Measurements from ENCODE around the gene KXD1.
"Not testable (repeated sequence)": the region's sequence is repeated elsewhere in the genome, so short reads cannot be mapped to it uniquely, and the experiment has no call there.

The KXD1 gene

GRCh38 chr19:18594824-18595373, 37.2 kb downstream of the KXD1 start:
- Histone ChIP-seq H3K4me3 (ENCODE audit: low read length) (peak overlapping the region; percentile 42), H3K9ac (ENCODE audit: low read depth, low read length) (0 out of 2 replicates have a peak overlapping the region, but pooled peaks have one; percentile 59), H3K27me3 (ENCODE audit: insufficient read depth, low read length) (peaks cover 12% of the 10 kb centered on the region), H3K27ac (ENCODE audit: low read depth, low read length) (no peak overlapping the region; the same call in 1 of the 2 replicates), H3K4me1 (ENCODE audit: insufficient read depth, low read length) (peaks cover 14% of the 10 kb centered on the region), H3K9me3 (ENCODE audit: insufficient read depth, low read depth, low read length) (no peaks in the 10 kb centered on the region), H3K36me3 (ENCODE audit: insufficient read depth, low read length) (peaks cover 4% of the 10 kb centered on the region; the same call in 1 of the 2 replicates)
- WGBS: 34% methylated on average over 26 of the region's 26 CpGs

GRCh38 chr19:18595475-18595874, 37.8 kb downstream of the KXD1 start:
- H3K36me3 ChIP-seq (ENCODE audit: insufficient read depth, low read length): peaks cover 4% of the 10 kb centered on the region; the same call in 1 of the 2 replicates
- no peaks in the 10 kb centered on the region for H3K9me3 ChIP-seq (ENCODE audit: insufficient read depth, low read depth, low read length)
- H3K27me3 ChIP-seq (ENCODE audit: insufficient read depth, low read length): peaks cover 13% of the 10 kb centered on the region
- 75% methylated on average over 6 of the region's 6 CpGs for WGBS
- H3K9ac ChIP-seq (ENCODE audit: low read depth, low read length): no peak overlapping the region
- H3K4me1 ChIP-seq (ENCODE audit: insufficient read depth, low read length): peaks cover 14% of the 10 kb centered on the region
- no peak overlapping the region for H3K4me3 ChIP-seq (ENCODE audit: low read length)
- H3K27ac ChIP-seq (ENCODE audit: low read depth, low read length): no peak overlapping the region

- H3K27ac ChIP-seq (ENCODE audit: low read depth, low read length): no peak overlapping the region
- no peak overlapping the region for H3K9ac ChIP-seq (ENCODE audit: low read depth, low read length)
- no peak overlapping the region for H3K4me3 ChIP-seq (ENCODE audit: low read length)
- WGBS: 68% methylated on average over 21 of the region's 21 CpGs
- H3K9me3 ChIP-seq (ENCODE audit: insufficient read depth, low read depth, low read length): no peaks in the 10 kb centered on the region
- no peaks in the 10 kb centered on the region; the same call in 1 of the 2 replicates for H3K36me3 ChIP-seq (ENCODE audit: insufficient read depth, low read length)
- peaks cover 14% of the 10 kb centered on the region for H3K4me1 ChIP-seq (ENCODE audit: insufficient read depth, low read length)
- peaks cover 22% of the 10 kb centered on the region for H3K27me3 ChIP-seq (ENCODE audit: insufficient read depth, low read length)
These were observed 39.1 kb downstream of the KXD1 start for GRCh38 chr19:18596752-18597157.

GRCh38 chr19:18597809-18598660, 40.4 kb downstream of the KXD1 start:
- no peaks in the 10 kb centered on the region for H3K36me3 ChIP-seq (ENCODE audit: insufficient read depth, low read length)
- H3K4me3 ChIP-seq (ENCODE audit: low read length): no peak overlapping the region
- no peak overlapping the region for H3K9ac ChIP-seq (ENCODE audit: low read depth, low read length)
- 67% methylated on average over 23 of the region's 25 CpGs for WGBS
- H3K27me3 ChIP-seq (ENCODE audit: insufficient read depth, low read length): peaks cover 35% of the 10 kb centered on the region
- no peaks in the 10 kb centered on the region for H3K9me3 ChIP-seq (ENCODE audit: insufficient read depth, low read depth, low read length)
- H3K27ac ChIP-seq (ENCODE audit: low read depth, low read length): no peak overlapping the region
- H3K4me1 ChIP-seq (ENCODE audit: insufficient read depth, low read length): peaks cover 14% of the 10 kb centered on the region

- peaks cover 16% of the 10 kb centered on the region for H3K4me1 ChIP-seq (ENCODE audit: insufficient read depth, low read length)
- 91% methylated on average over 20 of the region's 20 CpGs for WGBS
- no peak overlapping the region for H3K4me3 ChIP-seq (ENCODE audit: low read length)
- H3K9ac ChIP-seq (ENCODE audit: low read depth, low read length): no peak overlapping the region
- H3K27me3 ChIP-seq (ENCODE audit: insufficient read depth, low read length): peaks cover 49% of the 10 kb centered on the region
- no peaks in the 10 kb centered on the region for H3K9me3 ChIP-seq (ENCODE audit: insufficient read depth, low read depth, low read length)
- H3K36me3 ChIP-seq (ENCODE audit: insufficient read depth, low read length): no peaks in the 10 kb centered on the region
- H3K27ac ChIP-seq (ENCODE audit: low read depth, low read length): no peak overlapping the region
These were observed 41.8 kb downstream of the KXD1 start for GRCh38 chr19:18599485-18599884.

DNA sequence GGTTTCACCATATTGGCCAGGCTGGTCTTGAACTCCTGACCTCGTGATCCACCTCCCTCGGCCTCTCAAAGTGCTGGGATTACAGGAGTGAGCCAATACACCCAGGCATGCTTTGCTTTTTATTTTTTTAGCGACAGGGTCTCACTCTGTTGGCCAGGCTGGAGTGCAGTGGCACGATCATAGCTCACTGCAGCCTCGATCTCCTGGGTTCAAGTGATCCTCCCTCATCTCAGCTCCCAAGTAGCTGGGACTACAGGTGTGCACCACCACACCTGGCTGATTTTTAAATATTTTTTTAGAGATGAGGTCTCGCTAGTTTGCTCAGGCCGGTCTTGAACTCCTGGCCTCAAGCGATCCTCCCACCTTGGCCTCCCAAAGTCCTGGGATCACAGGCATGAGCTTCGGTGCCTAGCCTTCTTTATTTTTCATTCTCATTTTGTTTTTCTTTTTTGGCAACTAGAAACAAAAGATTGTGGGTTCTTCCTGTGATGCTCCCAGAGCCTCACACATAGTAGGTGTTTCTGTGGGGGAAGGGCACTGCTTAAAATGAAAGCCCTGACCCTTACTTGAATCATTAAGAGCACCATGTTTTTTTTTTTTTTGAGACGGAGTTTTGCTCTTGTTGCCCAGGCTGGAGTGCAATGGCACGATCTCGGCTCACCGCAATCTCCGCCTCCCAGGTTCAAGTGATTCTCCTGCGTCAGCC, 43.2 kb downstream of the KXD1 start:
- H3K4me3 ChIP-seq (ENCODE audit: low read length); H3K36me3 ChIP-seq (ENCODE audit: insufficient read depth, low read length); H3K27ac ChIP-seq (ENCODE audit: low read depth, low read length); H3K9ac ChIP-seq (ENCODE audit: low read depth, low read length); H3K9me3 ChIP-seq (ENCODE audit: insufficient read depth, low read depth, low read length): not testable (repeated sequence)
- WGBS: 95% methylated on average over 15 of the region's 15 CpGs
- Histone ChIP-seq H3K4me1 (ENCODE audit: insufficient read depth, low read length) (peaks cover 18% of the 10 kb centered on the region), H3K27me3 (ENCODE audit: insufficient read depth, low read length) (peaks cover 63% of the 10 kb centered on the region)

DNA sequence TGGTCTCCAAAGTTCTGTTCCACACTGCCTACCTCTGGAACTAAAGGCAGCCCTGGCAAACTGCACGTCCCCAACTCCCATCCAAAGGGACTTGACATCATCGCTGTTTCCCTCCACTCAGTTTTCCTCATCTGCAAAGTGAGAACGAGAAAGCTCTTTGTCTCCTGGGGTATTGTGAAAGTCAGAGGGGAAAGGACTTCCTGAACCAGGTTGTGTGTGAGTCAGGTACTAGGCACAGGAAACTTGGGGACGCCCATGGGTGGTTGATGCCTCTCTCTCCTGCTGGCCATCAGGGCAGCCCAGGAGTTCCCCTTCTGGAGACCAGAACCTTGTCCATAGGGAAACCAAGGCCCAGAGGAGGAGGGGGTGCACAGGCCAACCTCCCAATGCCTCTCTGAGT, 44.2 kb downstream of the KXD1 start:
- Histone ChIP-seq H3K27ac (ENCODE audit: low read depth, low read length) (no peak overlapping the region), H3K9me3 (ENCODE audit: insufficient read depth, low read depth, low read length) (peaks cover 2% of the 10 kb centered on the region; the same call in 1 of the 2 replicates), H3K4me1 (ENCODE audit: insufficient read depth, low read length) (peaks cover 17% of the 10 kb centered on the region), H3K27me3 (ENCODE audit: insufficient read depth, low read length) (peaks cover 70% of the 10 kb centered on the region), H3K4me3 (ENCODE audit: low read length) (no peak overlapping the region), H3K9ac (ENCODE audit: low read depth, low read length) (no peak overlapping the region), H3K36me3 (ENCODE audit: insufficient read depth, low read length) (no peaks in the 10 kb centered on the region)
- 82% methylated on average over 4 of the region's 4 CpGs for WGBS

- Histone ChIP-seq H3K4me3 (ENCODE audit: low read length) (peak overlapping the region; percentile 35), H3K36me3 (ENCODE audit: insufficient read depth, low read length) (no peaks in the 10 kb centered on the region), H3K27me3 (ENCODE audit: insufficient read depth, low read length) (peaks cover 85% of the 10 kb centered on the region), H3K4me1 (ENCODE audit: insufficient read depth, low read length) (peaks cover 11% of the 10 kb centered on the region), H3K27ac (ENCODE audit: low read depth, low read length) (no peak overlapping the region), H3K9ac (ENCODE audit: low read depth, low read length) (no peak overlapping the region), H3K9me3 (ENCODE audit: insufficient read depth, low read depth, low read length) (peaks cover 2% of the 10 kb centered on the region; the same call in 1 of the 2 replicates)
- 4% methylated on average over 32 of the region's 32 CpGs for WGBS
These were observed 45.7 kb downstream of the KXD1 start for GRCh38 chr19:18603255-18603957.

DNA sequence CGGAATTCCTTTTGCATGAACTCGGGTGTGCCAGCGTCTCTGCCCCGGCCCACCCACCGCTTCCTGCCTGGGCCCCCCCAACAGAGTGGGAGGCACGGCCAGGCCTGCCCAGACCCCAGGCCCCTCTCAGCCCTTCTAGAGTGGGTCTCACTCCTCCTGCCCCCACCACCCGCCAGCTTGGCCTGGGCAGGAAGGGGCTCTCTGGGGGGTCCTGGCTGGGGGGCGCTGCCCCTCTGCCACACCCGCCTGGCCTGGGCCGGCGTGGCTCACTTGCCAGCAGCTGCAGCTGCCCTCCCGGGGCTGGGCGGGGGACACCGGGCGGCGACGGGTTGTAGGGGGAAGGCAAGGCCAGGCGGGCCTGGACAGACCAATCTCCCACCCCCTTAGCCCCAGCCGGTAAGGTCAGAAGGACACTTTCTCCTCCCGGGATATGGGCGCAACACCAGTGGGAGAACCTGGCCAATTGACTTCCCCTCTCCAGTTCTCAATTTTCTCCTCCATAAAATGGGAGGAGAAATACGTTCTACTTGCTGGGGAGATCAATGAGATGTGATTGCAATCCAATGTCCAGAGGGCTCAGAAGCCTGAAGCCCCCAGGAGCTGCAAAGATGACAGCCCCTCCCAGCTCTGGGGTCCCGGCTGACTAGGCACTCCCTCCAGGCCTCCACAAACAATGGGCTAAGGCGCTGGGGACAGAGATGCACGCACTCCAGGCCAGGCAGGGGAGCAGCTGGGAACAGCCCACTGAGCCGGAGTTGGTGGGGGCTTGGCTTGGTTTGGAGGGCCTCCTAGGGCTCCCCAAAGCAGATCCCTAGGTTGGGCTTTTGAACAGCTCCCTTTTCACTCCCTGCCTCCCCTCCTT, 46.5 kb downstream of the KXD1 start:
- H3K36me3 ChIP-seq (ENCODE audit: insufficient read depth, low read length): no peaks in the 10 kb centered on the region
- no peak overlapping the region for H3K27ac ChIP-seq (ENCODE audit: low read depth, low read length)
- peaks cover 12% of the 10 kb centered on the region for H3K4me1 ChIP-seq (ENCODE audit: insufficient read depth, low read length)
- 5% methylated on average over 25 of the region's 26 CpGs for WGBS
- peaks cover 88% of the 10 kb centered on the region for H3K27me3 ChIP-seq (ENCODE audit: insufficient read depth, low read length)
- peaks cover 2% of the 10 kb centered on the region; the same call in 1 of the 2 replicates for H3K9me3 ChIP-seq (ENCODE audit: insufficient read depth, low read depth, low read length)
- 0 out of 2 replicates have a peak overlapping the region, but pooled peaks have one; percentile 19 for H3K4me3 ChIP-seq (ENCODE audit: low read length)
- no peak overlapping the region for H3K9ac ChIP-seq (ENCODE audit: low read depth, low read length)

- WGBS: 21% methylated on average over 8 of the region's 10 CpGs
- H3K27me3 ChIP-seq (ENCODE audit: insufficient read depth, low read length): peaks cover 88% of the 10 kb centered on the region
- no peak overlapping the region for H3K4me3 ChIP-seq (ENCODE audit: low read length)
- no peak overlapping the region for H3K27ac ChIP-seq (ENCODE audit: low read depth, low read length)
- H3K9me3 ChIP-seq (ENCODE audit: insufficient read depth, low read depth, low read length): peaks cover 2% of the 10 kb centered on the region; the same call in 1 of the 2 replicates
- H3K9ac ChIP-seq (ENCODE audit: low read depth, low read length): no peak overlapping the region
- no peaks in the 10 kb centered on the region for H3K36me3 ChIP-seq (ENCODE audit: insufficient read depth, low read length)
- peaks cover 17% of the 10 kb centered on the region for H3K4me1 ChIP-seq (ENCODE audit: insufficient read depth, low read length)
These were observed 47.1 kb downstream of the KXD1 start for GRCh38 chr19:18604820-18605159.
